HG03521 (cell line): Measurements from ENCODE around the gene ATP9B.

Experiments
- ATAC-seq: cut with Tn5 transposase; IDR thresholded peaks from one replicate; pipeline ENCODE4 v1.9.1; 2021; ENCODE audit warnings: mild to moderate bottlenecking, moderate library complexity; ENCODE audit not compliant: unreplicated experiment

ATP9B gene

DNA sequence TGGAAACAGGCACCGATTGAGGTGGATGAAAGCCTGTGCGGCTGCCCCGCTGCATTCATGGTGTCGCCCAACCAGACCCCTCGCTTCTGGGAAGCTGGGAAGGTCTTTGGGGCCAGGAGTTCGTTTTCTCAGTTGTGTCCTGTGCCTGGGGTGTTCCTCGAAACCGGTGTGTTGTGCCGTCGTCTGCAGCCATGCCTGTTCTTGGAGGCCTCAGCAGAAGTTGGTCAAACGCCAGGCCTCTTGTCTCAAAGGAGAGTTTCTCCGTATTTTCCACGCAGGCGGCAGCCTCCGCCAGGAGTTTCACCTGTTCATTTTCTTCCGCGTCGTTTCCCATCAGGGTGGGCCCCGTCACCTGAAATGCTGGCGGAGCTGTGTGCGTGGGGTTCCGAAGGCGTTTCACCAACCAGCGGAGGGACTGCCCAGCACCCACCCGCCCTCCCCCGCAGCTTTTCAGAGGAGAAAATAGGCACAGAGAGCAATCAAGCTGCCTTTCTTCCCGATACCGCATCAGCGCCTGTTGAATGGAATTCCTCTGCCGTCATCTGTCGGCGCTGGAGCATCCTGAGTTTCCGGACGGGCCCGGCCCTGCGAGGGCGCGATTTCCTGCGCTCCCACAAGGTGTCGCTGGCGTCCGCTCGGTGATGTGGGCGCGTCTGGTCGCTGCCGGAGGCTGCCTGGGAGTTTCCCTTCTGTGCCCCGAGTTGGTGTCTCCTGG, 309.5 kb downstream of the ATP9B start:
- ATAC-seq, result no peak

DNA sequence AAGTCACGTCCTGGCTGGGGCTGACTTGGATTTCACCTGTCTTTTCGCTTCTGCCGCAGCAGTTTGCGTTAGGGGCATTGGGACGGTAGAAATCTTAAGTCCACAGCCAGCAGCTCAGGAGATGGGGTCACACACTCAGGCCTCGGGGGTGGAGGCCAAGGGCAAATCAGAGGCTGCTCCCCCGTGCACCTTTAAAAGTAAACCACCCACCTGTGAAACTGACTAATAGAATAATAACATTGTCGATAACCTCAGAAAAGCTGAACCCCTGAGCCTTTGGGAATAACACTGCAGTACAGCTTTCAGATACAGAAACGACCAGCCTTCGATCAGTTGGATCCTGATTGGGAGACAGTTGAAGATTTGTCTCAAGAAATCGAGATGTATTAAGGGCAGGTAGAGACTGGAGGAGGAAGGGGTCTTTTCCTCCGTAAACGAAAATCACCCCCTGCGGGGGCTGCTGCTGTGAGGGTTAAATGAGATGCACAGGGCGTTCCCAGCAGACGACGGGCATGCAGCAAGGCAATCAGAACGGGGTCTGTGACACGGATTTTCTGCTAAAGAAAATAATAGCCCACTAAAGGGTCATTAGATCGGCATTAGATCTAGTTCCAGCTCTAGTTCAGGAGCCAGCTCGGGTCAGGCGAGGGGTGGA, 310.2 kb downstream of the ATP9B start:
- no peak for ATAC-seq

GRCh38 chr18:79379931-79380815, 311.0 kb downstream of the ATP9B start:
- no peak for ATAC-seq

DNA sequence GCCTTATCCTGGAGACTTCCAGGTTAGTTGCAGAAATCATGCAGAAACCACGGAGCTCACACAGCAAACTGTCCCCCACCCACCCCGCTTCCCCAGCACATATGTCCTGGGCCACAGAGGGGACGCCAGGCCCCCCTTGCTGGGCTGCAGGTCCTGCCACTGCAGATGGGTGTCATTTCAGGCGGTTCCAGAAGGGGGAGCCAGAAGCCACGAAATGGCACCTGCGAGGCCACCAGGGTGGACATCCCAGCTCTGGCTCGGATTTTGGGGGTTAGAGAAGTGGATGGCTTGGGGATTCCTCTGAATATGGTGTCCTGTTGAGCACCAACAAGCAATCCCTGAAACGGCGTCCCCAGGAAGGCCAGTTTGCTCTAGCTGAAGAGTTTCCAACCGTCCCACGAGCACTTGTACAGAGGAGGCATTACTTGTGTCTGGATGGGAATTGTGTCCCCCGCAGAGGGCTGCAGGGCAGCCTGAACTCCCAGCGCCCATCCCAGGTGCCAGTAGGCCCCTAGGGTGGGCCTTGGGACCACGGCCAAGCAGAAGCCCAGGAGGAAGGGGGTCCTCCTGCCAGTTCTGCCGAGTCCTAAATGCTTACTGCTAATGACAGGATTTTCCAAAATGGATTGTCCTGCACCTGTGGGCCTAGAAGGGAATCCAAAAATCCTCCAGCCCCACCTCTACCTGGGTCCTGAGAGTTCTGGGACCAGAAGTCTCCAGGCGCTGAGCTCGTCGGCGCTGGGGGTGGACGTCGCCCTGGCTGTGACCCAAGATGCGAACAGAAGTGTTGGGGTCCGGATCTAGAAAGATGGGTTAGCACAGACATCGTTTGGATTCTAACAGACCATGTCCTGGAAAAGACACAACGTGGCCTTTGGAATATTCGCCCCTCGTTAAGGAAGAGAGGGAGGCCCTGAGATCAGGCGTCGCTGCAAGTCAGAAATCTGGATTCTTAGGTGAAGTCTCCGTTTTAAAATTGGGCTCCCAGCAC, 311.9 kb downstream of the ATP9B start:
- ATAC-seq, result no peak

- no peak for ATAC-seq
Measured at GRCh38 chr18:79381811-79382311, 312.7 kb downstream of the ATP9B start.

GRCh38 chr18:79382681-79383387, 313.6 kb downstream of the ATP9B start:
- no peak for ATAC-seq

GRCh38 chr18:79383388-79384056, 314.3 kb downstream of the ATP9B start:
- no peak for ATAC-seq

DNA sequence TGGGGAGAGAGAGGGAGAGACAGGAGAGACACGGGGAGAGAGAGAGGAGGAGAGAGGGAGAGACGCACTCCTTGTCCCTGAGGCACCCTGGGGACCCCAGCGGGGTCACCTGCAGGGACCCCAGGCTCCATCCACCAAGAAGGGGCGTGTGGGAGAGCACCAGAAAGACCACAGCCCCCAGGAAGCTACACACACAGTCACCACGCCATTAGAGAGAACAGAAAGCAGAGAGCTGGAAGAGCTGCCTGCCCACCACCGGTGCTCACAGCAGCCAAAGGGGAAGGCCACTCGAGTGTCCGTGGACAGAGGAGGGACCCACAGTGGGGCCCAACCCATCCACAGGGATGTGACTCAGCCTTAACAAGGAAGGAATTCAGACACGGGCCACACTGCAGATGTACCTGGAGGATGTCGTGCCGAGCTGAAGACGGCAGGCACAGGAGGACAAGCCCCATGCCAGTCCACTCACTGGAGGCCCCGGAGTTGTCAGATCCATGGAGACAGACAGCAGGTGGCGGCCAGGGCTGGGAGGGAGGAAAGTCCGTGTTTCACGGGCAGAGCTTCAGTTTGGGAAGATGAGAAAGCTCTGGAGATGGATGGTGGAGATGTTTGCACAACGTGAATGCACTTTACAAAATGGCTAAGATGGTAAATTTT, 315.1 kb downstream of the ATP9B start:
- ATAC-seq, result no peak

DNA sequence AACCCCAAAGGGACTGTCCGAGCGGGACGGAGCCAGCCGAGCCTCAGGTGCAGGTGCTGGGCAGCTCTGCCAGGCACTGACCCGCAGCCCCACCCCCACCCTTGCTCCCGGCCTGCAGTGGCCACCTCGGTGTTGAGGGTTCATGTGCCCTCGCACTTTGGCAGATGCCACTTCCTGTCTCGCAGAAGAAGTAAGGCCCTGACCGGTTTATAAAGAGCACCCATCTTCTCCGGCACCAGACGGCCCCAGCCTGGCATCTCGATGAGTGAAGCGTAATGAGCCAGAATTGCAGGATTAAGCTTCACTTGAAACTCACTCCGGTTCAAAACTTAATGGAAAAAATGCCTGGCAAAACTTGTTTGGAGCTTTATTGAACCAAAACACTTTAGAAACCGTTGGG, 315.6 kb downstream of the ATP9B start:
- no peak for ATAC-seq

DNA sequence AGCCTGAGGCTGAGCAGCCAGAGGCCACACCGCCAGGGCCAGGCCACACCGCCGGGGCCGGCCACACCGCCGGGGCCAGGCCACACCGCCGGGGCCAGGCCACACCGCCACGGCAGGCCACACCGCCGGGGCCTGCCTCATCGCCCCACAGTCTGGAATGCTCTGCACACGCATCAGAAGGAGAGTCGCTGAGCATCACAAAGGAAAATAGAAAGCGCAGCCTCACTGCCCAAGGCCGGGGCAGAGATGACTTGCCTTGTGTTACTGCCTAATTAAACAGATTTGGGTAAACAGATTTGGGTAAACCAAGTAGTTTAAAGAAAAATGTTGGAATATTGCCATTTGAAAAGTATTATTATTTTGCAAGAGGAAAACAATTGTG, 316.1 kb downstream of the ATP9B start:
- ATAC-seq, result no peak

DNA sequence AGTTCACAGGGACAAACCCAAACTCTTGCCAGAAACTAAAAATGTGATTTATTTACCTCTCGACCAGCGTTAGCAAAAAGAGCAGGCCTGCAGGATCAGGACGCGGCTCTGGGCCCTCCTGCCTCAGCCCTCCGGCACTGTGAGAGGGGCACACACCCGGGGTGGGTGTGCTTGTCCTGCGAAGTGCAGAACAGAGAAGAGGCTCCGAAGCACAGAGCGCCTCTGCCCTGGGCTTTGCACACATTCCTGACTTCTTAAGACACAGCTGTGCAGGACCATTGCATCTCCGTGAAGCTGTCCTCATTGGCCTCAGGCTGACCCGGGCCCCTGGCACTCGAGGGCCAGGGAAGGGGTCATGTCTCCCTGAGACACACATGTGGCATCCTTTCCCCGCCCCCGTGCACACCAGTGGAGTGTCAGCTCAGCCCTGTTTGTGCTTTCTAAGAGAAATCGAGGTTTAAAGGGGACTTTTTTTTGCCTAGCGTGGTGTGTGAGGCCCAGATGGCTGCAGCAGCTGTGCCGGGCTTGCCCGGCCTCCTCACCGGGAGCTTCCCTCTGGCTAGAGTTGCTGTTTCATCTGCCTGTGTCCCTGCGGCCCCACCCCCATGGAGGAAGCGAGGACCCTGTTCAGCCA, 316.6 kb downstream of the ATP9B start:
- ATAC-seq, result no peak

GRCh38 chr18:79386547-79386946, 317.4 kb downstream of the ATP9B start:
- no peak for ATAC-seq

GRCh38 chr18:79387214-79387613, 318.0 kb downstream of the ATP9B start:
- ATAC-seq, result no peak

DNA sequence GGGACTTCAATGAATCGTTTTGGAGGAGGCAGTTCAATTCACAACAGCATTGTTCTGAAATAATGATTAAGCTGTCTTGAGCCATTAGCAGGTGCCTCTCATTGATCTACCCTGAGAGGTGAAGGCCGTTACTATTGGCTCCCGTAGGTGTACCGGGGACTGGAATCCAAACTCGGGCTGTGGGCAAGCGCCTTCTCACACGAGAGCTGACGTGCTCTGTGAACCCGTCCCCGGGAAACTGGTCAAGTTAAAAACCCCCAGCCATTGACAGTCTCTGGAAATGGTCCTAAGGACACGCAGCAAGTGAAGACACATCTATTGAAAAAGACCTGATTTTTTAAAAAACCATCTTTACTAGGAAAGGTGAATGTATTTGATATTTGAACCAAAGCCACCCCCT, 318.4 kb downstream of the ATP9B start:
- ATAC-seq, result no peak

GRCh38 chr18:79388043-79388442, 318.8 kb downstream of the ATP9B start:
- no peak for ATAC-seq

DNA sequence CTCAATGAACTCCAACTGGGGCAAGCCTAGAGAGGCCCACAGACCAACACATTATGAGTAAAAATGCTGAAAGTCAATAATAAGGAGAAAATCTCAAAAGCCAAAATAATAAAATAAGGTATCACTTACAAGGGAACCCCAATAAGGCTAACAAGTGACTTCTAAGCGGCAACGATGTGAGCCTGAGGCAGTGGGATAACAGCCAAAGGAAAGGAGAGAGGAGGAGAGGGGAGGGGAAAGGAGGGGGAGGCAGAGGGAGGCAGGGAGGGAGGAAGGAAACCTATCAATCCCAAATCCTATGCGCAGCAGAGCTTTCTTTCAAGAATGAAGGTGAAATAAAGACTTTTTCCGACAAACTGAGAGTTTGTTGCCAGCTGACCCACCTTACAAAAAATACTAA, 320.5 kb downstream of the ATP9B start:
- no peak for ATAC-seq

GRCh38 chr18:79392226-79392625, 323.0 kb downstream of the ATP9B start:
- ATAC-seq, result no peak

- ATAC-seq, result no peak
Measured at GRCh38 chr18:79393181-79393634, 324.0 kb downstream of the ATP9B start.
